ENCODE results near the gene DMRTB1. TPM values are rescaled to one million over a fixed set of nuclear protein-coding genes. Genes with fewer than 3 reads are reported as not detected.

Gene DMRTB1
- total RNA-seq, 1 experiment from 2014 or later, result not detected

- H3K9me3 ChIP-seq (ENCODE audit: low read depth, low read length, poor library complexity, severe bottlenecking), result no peaks in the 10 kb centered on the region
- H3K4me3 ChIP-seq (ENCODE audit: low read depth, low read length, poor library complexity, severe bottlenecking), result no peak overlapping the region
- no peaks in the 10 kb centered on the region for H3K27me3 ChIP-seq (replicated peaks; ENCODE audit: insufficient read depth, low read depth, low read length, poor library complexity)
- POLR2A ChIA-PET (ENCODE audit: low non-redundant PET), result no interaction called here
- no peaks in the 10 kb centered on the region for H3K36me3 ChIP-seq (ENCODE audit: insufficient read depth, low read length, poor library complexity, severe bottlenecking)
- CTCF ChIA-PET, result no interaction called here
- intact Hi-C loops (cut with micrococcal nuclease; ENCODE audit: unreplicated experiment), result no loop called here
- DNase-seq (ENCODE audit: low spot score), result peak; percentile 37
- H3K4me1 ChIP-seq (ENCODE audit: insufficient read depth, low read length, poor library complexity, severe bottlenecking), result no peaks in the 10 kb centered on the region
- TF ChIP-seq EZH2 (IDR thresholded peaks at IDR 0.05; ENCODE audit: borderline replicate concordance, low read depth, low read length, poor library complexity, severe bottlenecking) (no peak), CTCF (conservative IDR thresholded peaks at IDR 0.05; ENCODE audit: low read depth, low read length) (no peak)
- BruUV-seq (replicated peaks), result no TSS peak
- no peak overlapping the region for H3K27ac ChIP-seq (ENCODE audit: low read depth, low read length, poor library complexity, severe bottlenecking)
Measured at GRCh38 chr1:53442299-53442698, 16.9 kb upstream of the DMRTB1 start.

DNA sequence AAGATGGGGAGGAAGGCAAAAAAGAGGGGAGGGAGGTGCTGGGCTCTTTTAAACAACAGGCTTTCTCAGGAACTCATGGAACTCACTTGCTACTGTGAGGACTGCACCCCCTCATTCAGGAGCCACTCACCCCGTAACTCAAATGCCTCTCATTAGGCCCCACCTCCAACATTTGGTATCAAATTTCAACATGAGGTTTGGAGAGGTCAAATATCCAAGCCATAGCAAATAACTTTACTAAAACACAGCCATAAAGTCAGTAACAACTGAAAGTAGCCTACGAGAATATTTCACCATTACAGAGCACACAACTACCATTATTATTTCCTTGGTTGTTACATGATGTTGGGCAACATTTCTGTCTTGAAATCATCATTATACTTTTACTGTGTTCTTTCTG is 13.1 kb upstream of the DMRTB1 start:
- Histone ChIP-seq H3K27ac (ENCODE audit: low read depth, low read length, poor library complexity, severe bottlenecking) (no peak overlapping the region), H3K36me3 (ENCODE audit: insufficient read depth, low read length, poor library complexity, severe bottlenecking) (no peaks in the 10 kb centered on the region), H3K4me3 (ENCODE audit: low read depth, low read length, poor library complexity, severe bottlenecking) (no peak overlapping the region), H3K4me1 (ENCODE audit: insufficient read depth, low read length, poor library complexity, severe bottlenecking) (no peaks in the 10 kb centered on the region), H3K27me3 (replicated peaks; ENCODE audit: insufficient read depth, low read depth, low read length, poor library complexity) (no peaks in the 10 kb centered on the region), H3K9me3 (ENCODE audit: low read depth, low read length, poor library complexity, severe bottlenecking) (no peaks in the 10 kb centered on the region)
- TF ChIP-seq EZH2 (IDR thresholded peaks at IDR 0.05; ENCODE audit: borderline replicate concordance, low read depth, low read length, poor library complexity, severe bottlenecking) (no peak), CTCF (conservative IDR thresholded peaks at IDR 0.05; ENCODE audit: low read depth, low read length) (no peak)
- no TSS peak for BruUV-seq (replicated peaks)
- DNase-seq (ENCODE audit: low spot score), result no peak
- POLR2A ChIA-PET (ENCODE audit: low non-redundant PET), result no interaction called here
- CTCF ChIA-PET, result no interaction called here
- intact Hi-C loops (cut with micrococcal nuclease; ENCODE audit: unreplicated experiment), result no loop called here

DNA sequence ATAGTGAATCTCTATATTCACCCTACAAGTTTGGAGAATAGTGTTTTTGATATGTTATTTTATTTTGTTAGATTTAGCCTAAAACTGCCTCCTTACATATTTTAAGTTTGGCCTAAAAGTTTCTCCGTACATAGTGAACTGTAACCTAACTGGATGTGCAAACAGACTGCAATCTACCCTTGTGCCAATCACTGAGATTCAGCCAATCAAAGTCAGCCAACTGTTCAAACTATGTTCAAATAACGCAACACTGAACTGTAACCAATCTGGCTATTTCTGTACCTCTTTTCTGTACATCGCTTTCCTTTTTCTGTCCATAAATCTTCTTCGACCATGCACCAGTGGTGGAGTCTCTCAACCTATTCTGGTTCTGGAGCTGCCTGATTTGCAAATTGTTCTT is 11.8 kb upstream of the DMRTB1 start:
- CTCF ChIA-PET, result no interaction called here
- Histone ChIP-seq H3K4me1 (ENCODE audit: insufficient read depth, low read length, poor library complexity, severe bottlenecking) (no peaks in the 10 kb centered on the region), H3K9me3 (ENCODE audit: low read depth, low read length, poor library complexity, severe bottlenecking) (no peaks in the 10 kb centered on the region), H3K36me3 (ENCODE audit: insufficient read depth, low read length, poor library complexity, severe bottlenecking) (no peaks in the 10 kb centered on the region), H3K4me3 (ENCODE audit: low read depth, low read length, poor library complexity, severe bottlenecking) (no peak overlapping the region), H3K27ac (ENCODE audit: low read depth, low read length, poor library complexity, severe bottlenecking) (no peak overlapping the region), H3K27me3 (replicated peaks; ENCODE audit: insufficient read depth, low read depth, low read length, poor library complexity) (no peaks in the 10 kb centered on the region)
- no peak for DNase-seq (ENCODE audit: low spot score)
- TF ChIP-seq EZH2 (IDR thresholded peaks at IDR 0.05; ENCODE audit: borderline replicate concordance, low read depth, low read length, poor library complexity, severe bottlenecking) (no peak), CTCF (conservative IDR thresholded peaks at IDR 0.05; ENCODE audit: low read depth, low read length) (no peak)
- POLR2A ChIA-PET (ENCODE audit: low non-redundant PET), result no interaction called here
- no TSS peak for BruUV-seq (replicated peaks)
- intact Hi-C loops (cut with micrococcal nuclease; ENCODE audit: unreplicated experiment), result no loop called here
